ENCODE measurements around the gene PLD4. TPM values are rescaled to one million over a fixed set of nuclear protein-coding genes. Genes with fewer than 3 reads are reported as not detected.

Gene PLD4
- total RNA-seq, 1 experiment from 2014 or later: 0.07 TPM

DNA sequence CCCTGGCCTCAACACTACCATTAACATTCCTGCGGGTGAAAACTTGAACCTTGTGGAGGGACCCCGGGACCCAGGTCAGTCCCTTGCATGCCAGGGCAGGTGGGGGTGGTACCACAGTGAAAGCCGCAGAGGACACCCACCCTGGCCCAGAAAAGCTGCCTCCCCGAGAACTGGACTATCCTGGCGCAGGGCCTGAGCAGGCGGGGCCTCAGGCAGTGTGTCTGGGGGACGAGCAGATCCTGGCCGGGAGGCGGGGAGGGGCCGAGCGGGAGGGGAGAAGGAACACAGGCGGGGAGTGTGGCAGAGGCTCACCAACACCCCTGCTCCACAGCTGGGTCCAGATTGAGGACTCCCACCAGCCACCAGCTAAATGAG is 43.5 kb downstream of the PLD4 start:
- no peak overlapping the region for H3K27ac Mint-ChIP-seq
- peaks cover 6% of the 10 kb centered on the region for H3K4me1 Mint-ChIP-seq
- DNase-seq (ENCODE audit: low spot score): peak; percentile 45
- H3K36me3 Mint-ChIP-seq: no peaks in the 10 kb centered on the region
- POLR2A ChIA-PET: no interaction called here
- peaks cover 2% of the 10 kb centered on the region; the same call in 1 of the 2 replicates for H3K27me3 Mint-ChIP-seq (ENCODE audit: low read depth)
- CTCF ChIA-PET: interaction anchor here (1.0 to 4.3 kb wide), 10 partner anchors 7 to 201 kb away, joined by 3 to 39 read pairs (median 6); partner anchors contain the start of genes JAG2 and ZBTB42
- H3K4me3 Mint-ChIP-seq: peak overlapping the region; percentile 53
- ATAC-seq: peak; percentile 50
- TF ChIP-seq ETV6 (CRISPR knock-in tag; IDR thresholded peaks at IDR 0.05) (no peak), ZNF416 (CRISPR knock-in tag; IDR thresholded peaks at IDR 0.05) (no peak), RORB (CRISPR knock-in tag; IDR thresholded peaks at IDR 0.05) (no peak), JUN (CRISPR knock-in tag; IDR thresholded peaks at IDR 0.05) (no peak), CREM (CRISPR knock-in tag; IDR thresholded peaks at IDR 0.05) (no peak), ZNF263 (CRISPR knock-in tag; IDR thresholded peaks at IDR 0.05; ENCODE audit: low read depth) (no peak), TCF7 (CRISPR knock-in tag; IDR thresholded peaks at IDR 0.05; ENCODE audit: low read depth) (no peak), ZNF512 (CRISPR knock-in tag; IDR thresholded peaks at IDR 0.05; ENCODE audit: borderline replicate concordance) (no peak), ESRRA (CRISPR knock-in tag; IDR thresholded peaks at IDR 0.05; ENCODE audit: borderline replicate concordance) (no peak), ZMAT4 (CRISPR knock-in tag; IDR thresholded peaks at IDR 0.05) (no peak), AFF4 (CRISPR knock-in tag; IDR thresholded peaks at IDR 0.05; ENCODE audit: borderline replicate concordance) (no peak), NFYB (CRISPR knock-in tag; conservative IDR thresholded peaks at IDR 0.05; ENCODE audit: low read depth) (no peak), ZNF396 (CRISPR knock-in tag; IDR thresholded peaks at IDR 0.05; ENCODE audit: borderline replicate concordance) (no peak), MYBL2 (CRISPR knock-in tag; IDR thresholded peaks at IDR 0.05) (no peak)
- TF ChIP-seq, protein P1, sequence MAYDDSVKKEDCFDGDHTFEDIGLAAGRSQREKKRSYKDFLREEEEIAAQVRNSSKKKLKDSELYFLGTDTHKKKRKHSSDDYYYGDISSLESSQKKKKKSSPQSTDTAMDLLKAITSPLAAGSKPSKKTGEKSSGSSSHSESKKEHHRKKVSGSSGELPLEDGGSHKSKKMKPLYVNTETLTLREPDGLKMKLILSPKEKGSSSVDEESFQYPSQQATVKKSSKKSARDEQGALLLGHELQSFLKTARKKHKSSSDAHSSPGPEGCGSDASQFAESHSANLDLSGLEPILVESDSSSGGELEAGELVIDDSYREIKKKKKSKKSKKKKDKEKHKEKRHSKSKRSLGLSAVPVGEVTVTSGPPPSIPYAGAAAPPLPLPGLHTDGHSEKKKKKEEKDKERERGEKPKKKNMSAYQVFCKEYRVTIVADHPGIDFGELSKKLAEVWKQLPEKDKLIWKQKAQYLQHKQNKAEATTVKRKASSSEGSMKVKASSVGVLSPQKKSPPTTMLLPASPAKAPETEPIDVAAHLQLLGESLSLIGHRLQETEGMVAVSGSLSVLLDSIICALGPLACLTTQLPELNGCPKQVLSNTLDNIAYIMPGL (CRISPR knock-in tag; IDR thresholded peaks at IDR 0.05): no peak
- H3K9me3 Mint-ChIP-seq: no peaks in the 10 kb centered on the region

DNA sequence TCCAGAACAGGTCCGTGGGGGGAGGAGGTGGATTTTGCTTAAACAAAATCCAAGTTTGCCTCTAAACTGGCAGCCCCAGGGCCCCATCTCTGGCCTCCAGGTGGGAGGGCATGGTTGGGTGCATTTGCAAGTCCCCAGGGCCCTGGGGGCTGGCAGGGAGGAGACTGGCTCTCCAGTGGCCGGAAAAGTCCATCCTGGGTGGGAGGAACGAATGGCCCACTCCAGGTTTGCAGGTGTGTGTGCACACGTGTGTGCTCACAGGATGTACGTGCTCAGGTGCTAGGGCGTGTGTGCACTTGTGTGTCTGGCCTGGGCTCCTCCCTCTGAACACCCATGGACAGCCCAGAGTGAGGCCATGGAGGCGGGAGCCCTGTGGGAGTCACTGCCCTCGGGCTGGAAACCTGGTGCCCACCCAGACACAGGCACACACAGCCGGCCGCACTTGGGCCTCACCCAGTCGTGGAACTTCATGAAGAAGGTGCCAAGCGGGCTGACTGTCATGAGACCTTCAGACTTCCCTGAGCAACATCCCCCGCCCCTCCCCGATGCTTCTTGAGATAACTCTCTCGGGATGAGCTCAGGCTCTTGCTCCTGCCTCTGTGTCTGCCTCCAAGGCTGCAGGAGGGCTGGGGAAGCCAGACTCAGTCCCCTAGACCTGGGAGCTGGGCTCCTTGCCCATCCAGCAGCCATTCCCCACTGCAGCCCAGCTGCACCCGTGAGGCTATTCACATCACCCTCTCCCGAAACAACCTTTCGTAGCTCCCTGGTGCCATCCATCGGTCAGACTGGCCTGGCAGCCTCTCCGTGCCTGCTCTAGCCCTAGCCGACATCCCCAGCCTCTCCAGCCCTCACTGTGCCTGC is 44.1 kb downstream of the PLD4 start:
- H3K4me3 Mint-ChIP-seq: no peak overlapping the region
- ChIA-PET CTCF (interaction anchor here (0.9 to 4.3 kb wide), 10 partner anchors 25 to 512 kb away, joined by 3 to 39 read pairs (median 4); partner anchors contain the start of genes JAG2 and ZBTB42), POLR2A (no interaction called here)
- peaks cover 2% of the 10 kb centered on the region; the same call in 1 of the 2 replicates for H3K27me3 Mint-ChIP-seq (ENCODE audit: low read depth)
- peaks cover 6% of the 10 kb centered on the region for H3K4me1 Mint-ChIP-seq
- no peak for ATAC-seq
- no peak overlapping the region for H3K27ac Mint-ChIP-seq
- no peaks in the 10 kb centered on the region for H3K9me3 Mint-ChIP-seq
- no peaks in the 10 kb centered on the region for H3K36me3 Mint-ChIP-seq
- no peak for DNase-seq (ENCODE audit: low spot score)
- TF ChIP-seq, protein P2, sequence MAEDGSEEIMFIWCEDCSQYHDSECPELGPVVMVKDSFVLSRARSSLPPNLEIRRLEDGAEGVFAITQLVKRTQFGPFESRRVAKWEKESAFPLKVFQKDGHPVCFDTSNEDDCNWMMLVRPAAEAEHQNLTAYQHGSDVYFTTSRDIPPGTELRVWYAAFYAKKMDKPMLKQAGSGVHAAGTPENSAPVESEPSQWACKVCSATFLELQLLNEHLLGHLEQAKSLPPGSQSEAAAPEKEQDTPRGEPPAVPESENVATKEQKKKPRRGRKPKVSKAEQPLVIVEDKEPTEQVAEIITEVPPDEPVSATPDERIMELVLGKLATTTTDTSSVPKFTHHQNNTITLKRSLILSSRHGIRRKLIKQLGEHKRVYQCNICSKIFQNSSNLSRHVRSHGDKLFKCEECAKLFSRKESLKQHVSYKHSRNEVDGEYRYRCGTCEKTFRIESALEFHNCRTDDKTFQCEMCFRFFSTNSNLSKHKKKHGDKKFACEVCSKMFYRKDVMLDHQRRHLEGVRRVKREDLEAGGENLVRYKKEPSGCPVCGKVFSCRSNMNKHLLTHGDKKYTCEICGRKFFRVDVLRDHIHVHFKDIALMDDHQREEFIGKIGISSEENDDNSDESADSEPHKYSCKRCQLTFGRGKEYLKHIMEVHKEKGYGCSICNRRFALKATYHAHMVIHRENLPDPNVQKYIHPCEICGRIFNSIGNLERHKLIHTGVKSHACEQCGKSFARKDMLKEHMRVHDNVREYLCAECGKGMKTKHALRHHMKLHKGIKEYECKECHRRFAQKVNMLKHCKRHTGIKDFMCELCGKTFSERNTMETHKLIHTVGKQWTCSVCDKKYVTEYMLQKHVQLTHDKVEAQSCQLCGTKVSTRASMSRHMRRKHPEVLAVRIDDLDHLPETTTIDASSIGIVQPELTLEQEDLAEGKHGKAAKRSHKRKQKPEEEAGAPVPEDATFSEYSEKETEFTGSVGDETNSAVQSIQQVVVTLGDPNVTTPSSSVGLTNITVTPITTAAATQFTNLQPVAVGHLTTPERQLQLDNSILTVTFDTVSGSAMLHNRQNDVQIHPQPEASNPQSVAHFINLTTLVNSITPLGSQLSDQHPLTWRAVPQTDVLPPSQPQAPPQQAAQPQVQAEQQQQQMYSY (CRISPR knock-in tag; IDR thresholded peaks at IDR 0.05): no peak
- TF ChIP-seq, protein P3, sequence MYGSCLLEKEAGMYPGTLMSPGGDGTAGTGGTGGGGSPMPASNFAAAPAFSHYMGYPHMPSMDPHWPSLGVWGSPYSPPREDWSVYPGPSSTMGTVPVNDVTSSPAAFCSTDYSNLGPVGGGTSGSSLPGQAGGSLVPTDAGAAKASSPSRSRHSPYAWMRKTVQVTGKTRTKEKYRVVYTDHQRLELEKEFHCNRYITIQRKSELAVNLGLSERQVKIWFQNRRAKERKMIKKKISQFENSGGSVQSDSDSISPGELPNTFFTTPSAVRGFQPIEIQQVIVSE (CRISPR knock-in tag; IDR thresholded peaks at IDR 0.05; ENCODE audit: borderline replicate concordance): no peak
- TF ChIP-seq IRF2 (CRISPR knock-in tag; IDR thresholded peaks at IDR 0.05; ENCODE audit: borderline replicate concordance, low read depth) (no peak), ZNF425 (CRISPR knock-in tag; conservative IDR thresholded peaks at IDR 0.05) (no peak)

Measured in WTC11 (cell line).